Neural cell (in vitro differentiated cells): Measurements from ENCODE around the gene DNAJC7. TPM values are rescaled to one million over a fixed set of nuclear protein-coding genes. Genes with fewer than 3 reads are reported as not detected.
"Not testable (repeated sequence)": the region's sequence is repeated elsewhere in the genome, so short reads cannot be mapped to it uniquely, and the experiment has no call there.

ENCODE experiments used
- H2AFZ ChIP-seq: fragments of 200-600, 300-800 bp; sonication (generic), shearing (Covaris generic); 2 replicates; pipeline ENCODE4 v1.6.0; 2014; ENCODE audit warnings: low read depth, mild to moderate bottlenecking, antibody characterized with exemption, low read length, moderate library complexity
- H3F3A ChIP-seq: fragments of 200-600 bp; shearing (Covaris generic); 2 replicates; pipeline ENCODE4 v1.6.1; 2016; ENCODE audit warnings: mild to moderate bottlenecking, moderate library complexity, mixed read lengths, antibody characterized with exemption, low read length; ENCODE audit not compliant: insufficient read depth, poor library complexity, severe bottlenecking
- H3K27ac ChIP-seq: fragments of 200-600, 300-800 bp; sonication (generic), shearing (Covaris generic); 2 replicates; pipeline ENCODE4 v1.5.1; 2014; ENCODE audit warnings: mild to moderate bottlenecking, low read length, moderate library complexity
- H3K27me3 ChIP-seq: fragments of 300-800, 200-600 bp; sonication (generic), shearing (Covaris generic); 2 replicates; pipeline ENCODE4 v1.6.0; 2014; ENCODE audit warnings: mild to moderate bottlenecking, low read depth, low read length, moderate library complexity; ENCODE audit not compliant: insufficient read depth
- H3K36me3 ChIP-seq: fragments of 300-800, 200-600 bp; sonication (generic), shearing (Covaris generic); 2 replicates; pipeline ENCODE4 v1.5.1; 2014; ENCODE audit warnings: mild to moderate bottlenecking, antibody characterized with exemption, low read length, moderate library complexity; ENCODE audit not compliant: insufficient read depth
- H3K4me2 ChIP-seq: fragments of 300-800, 200-600 bp; sonication (generic), shearing (Covaris generic); 2 replicates; pipeline ENCODE4 v1.6.0; 2014; ENCODE audit warnings: mild to moderate bottlenecking, low read length
- H3K4me3 ChIP-seq: fragments of 300-800, 200-600 bp; sonication (generic), shearing (Covaris generic); 2 replicates; pipeline ENCODE4 v1.5.1; 2014; ENCODE audit warnings: mild to moderate bottlenecking, low read length, moderate library complexity
- H3K79me2 ChIP-seq: fragments of 200-600 bp; shearing (Covaris generic); replicated peaks from 2 replicates; pipeline ENCODE4 v1.6.0; 2014; ENCODE audit warnings: mild to moderate bottlenecking, low read length, moderate library complexity; ENCODE audit not compliant: insufficient read depth
- H3K9ac ChIP-seq: fragments of 300-800, 200-600 bp; sonication (generic), shearing (Covaris generic); 2 replicates; pipeline ENCODE4 v1.6.1; 2016; ENCODE audit warnings: mild to moderate bottlenecking, low read length, mixed read lengths
- H3K9me2 ChIP-seq: fragments of 200-600 bp; shearing (Covaris generic); 2 replicates; pipeline ENCODE4 v1.6.1; 2016; ENCODE audit warnings: mild to moderate bottlenecking, low read length, mixed read lengths; ENCODE audit not compliant: insufficient read depth
- H3K9me3 ChIP-seq: fragments of 200-600, 300-800 bp; sonication (generic), shearing (Covaris generic); 2 replicates; pipeline ENCODE4 v1.6.1; 2016; ENCODE audit warnings: mild to moderate bottlenecking, mixed run types, low read length, moderate library complexity, mixed read lengths
- H4K20me1 ChIP-seq: fragments of 200-600 bp; shearing (Covaris generic); 2 replicates; pipeline ENCODE4 v1.6.1; 2016; ENCODE audit warnings: mild to moderate bottlenecking, mixed run types; ENCODE audit not compliant: insufficient read depth
- EP300 ChIP-seq: fragments of 450-650 bp; conservative IDR thresholded peaks from 2 replicates; pipeline ENCODE4 v1.6.1; 2014; ENCODE audit warnings: antibody characterized with exemption, mild to moderate bottlenecking, moderate library complexity; ENCODE audit not compliant: poor library complexity, severe bottlenecking
- EZH2 ChIP-seq: fragments of 200-600, 300-800 bp; shearing (Covaris generic), sonication (generic); IDR thresholded peaks from 2 replicates; pipeline ENCODE4 v1.6.1; 2014; ENCODE audit warnings: antibody characterized with exemption, low read length, borderline replicate concordance, mild to moderate bottlenecking; ENCODE audit not compliant: insufficient read depth, poor library complexity, severe bottlenecking
- MXI1 ChIP-seq: fragments of 450-650 bp; conservative IDR thresholded peaks from 2 replicates; pipeline ENCODE4 v1.6.1; 2014; ENCODE audit warnings: antibody characterized with exemption, mild to moderate bottlenecking; ENCODE audit not compliant: poor library complexity, severe bottlenecking
- POLR2AphosphoS5 ChIP-seq: IDR thresholded peaks from 2 replicates; pipeline ENCODE4 v1.6.1; 2012
- RAD21 ChIP-seq: fragments of 450-650 bp; conservative IDR thresholded peaks from 2 replicates; pipeline ENCODE4 v1.6.1; 2014; ENCODE audit warnings: antibody characterized with exemption, mild to moderate bottlenecking, moderate library complexity
- SMC3 ChIP-seq: fragments of 450-650 bp; conservative IDR thresholded peaks from 2 replicates; pipeline ENCODE4 v1.6.1; 2014; ENCODE audit warnings: antibody characterized with exemption, mild to moderate bottlenecking, moderate library complexity; ENCODE audit not compliant: poor library complexity
- TAF1 ChIP-seq: IDR thresholded peaks from 2 replicates; pipeline ENCODE4 v1.6.1; 2012; ENCODE audit warnings: low read depth
- polyA plus RNA-seq: library from polyadenylated mRNA; depleted of rRNA; stranded (reverse); fragments of >200 nt; gene quantifications from 2 replicates; pipeline ENCODE4 v1.2.3, GENCODE V29; 2014
- TF ChIP-seq, protein P1 (sequence below): IDR thresholded peaks from 2 replicates; pipeline ENCODE4 v1.6.1; 2012; ENCODE audit warnings: borderline replicate concordance
- TF ChIP-seq, protein P2 (sequence below): fragments of 450-650 bp; IDR thresholded peaks from 2 replicates; pipeline ENCODE4 v1.5.1; 2014; ENCODE audit warnings: antibody characterized with exemption, mild to moderate bottlenecking, moderate library complexity; ENCODE audit not compliant: poor library complexity, severe bottlenecking

Gene DNAJC7
- polyA plus RNA-seq, 1 donor from 2014 or later: 126 TPM

DNA sequence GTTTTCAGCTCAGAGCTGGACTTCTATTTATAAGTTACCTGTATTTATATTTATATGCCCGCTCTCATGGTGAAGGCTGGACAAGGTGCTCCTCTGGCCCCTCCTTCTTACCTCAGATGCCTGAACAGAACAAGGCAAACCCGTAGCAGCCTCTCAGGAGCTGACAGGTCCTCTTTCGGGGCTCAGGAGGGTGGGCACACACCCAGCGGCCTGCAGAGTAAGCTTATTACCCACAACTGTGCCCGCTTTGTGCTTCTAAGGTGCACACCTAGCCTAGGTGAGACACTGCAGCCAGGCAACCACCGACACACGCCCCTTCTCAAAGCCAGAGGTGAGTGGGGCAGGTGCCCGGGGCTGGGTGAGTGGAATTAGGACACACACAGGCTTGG lies 7.9 kb upstream of the DNAJC7 start:
- TF ChIP-seq TAF1 (no peak), RAD21 (no peak), MXI1 (no peak), POLR2AphosphoS5 (no peak), EP300 (no peak), SMC3 (peak; percentile 52)
- TF ChIP-seq, protein P1, sequence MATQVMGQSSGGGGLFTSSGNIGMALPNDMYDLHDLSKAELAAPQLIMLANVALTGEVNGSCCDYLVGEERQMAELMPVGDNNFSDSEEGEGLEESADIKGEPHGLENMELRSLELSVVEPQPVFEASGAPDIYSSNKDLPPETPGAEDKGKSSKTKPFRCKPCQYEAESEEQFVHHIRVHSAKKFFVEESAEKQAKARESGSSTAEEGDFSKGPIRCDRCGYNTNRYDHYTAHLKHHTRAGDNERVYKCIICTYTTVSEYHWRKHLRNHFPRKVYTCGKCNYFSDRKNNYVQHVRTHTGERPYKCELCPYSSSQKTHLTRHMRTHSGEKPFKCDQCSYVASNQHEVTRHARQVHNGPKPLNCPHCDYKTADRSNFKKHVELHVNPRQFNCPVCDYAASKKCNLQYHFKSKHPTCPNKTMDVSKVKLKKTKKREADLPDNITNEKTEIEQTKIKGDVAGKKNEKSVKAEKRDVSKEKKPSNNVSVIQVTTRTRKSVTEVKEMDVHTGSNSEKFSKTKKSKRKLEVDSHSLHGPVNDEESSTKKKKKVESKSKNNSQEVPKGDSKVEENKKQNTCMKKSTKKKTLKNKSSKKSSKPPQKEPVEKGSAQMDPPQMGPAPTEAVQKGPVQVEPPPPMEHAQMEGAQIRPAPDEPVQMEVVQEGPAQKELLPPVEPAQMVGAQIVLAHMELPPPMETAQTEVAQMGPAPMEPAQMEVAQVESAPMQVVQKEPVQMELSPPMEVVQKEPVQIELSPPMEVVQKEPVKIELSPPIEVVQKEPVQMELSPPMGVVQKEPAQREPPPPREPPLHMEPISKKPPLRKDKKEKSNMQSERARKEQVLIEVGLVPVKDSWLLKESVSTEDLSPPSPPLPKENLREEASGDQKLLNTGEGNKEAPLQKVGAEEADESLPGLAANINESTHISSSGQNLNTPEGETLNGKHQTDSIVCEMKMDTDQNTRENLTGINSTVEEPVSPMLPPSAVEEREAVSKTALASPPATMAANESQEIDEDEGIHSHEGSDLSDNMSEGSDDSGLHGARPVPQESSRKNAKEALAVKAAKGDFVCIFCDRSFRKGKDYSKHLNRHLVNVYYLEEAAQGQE: no peak
- no peak overlapping the region for H3K4me2 ChIP-seq
- H3K9me2 ChIP-seq: no peaks in the 10 kb centered on the region
- H3K36me3 ChIP-seq: no peaks in the 10 kb centered on the region
- no peak overlapping the region for H3K9ac ChIP-seq
- H3K9me3 ChIP-seq: no peaks in the 10 kb centered on the region
- H2AFZ ChIP-seq: no peak overlapping the region
- no peaks in the 10 kb centered on the region for H4K20me1 ChIP-seq
- no peaks in the 10 kb centered on the region for H3F3A ChIP-seq
- peaks cover 12% of the 10 kb centered on the region for H3K79me2 ChIP-seq
- no peak overlapping the region for H3K4me3 ChIP-seq
- H3K27ac ChIP-seq: no peak overlapping the region
- H3K27me3 ChIP-seq: no peaks in the 10 kb centered on the region

DNA sequence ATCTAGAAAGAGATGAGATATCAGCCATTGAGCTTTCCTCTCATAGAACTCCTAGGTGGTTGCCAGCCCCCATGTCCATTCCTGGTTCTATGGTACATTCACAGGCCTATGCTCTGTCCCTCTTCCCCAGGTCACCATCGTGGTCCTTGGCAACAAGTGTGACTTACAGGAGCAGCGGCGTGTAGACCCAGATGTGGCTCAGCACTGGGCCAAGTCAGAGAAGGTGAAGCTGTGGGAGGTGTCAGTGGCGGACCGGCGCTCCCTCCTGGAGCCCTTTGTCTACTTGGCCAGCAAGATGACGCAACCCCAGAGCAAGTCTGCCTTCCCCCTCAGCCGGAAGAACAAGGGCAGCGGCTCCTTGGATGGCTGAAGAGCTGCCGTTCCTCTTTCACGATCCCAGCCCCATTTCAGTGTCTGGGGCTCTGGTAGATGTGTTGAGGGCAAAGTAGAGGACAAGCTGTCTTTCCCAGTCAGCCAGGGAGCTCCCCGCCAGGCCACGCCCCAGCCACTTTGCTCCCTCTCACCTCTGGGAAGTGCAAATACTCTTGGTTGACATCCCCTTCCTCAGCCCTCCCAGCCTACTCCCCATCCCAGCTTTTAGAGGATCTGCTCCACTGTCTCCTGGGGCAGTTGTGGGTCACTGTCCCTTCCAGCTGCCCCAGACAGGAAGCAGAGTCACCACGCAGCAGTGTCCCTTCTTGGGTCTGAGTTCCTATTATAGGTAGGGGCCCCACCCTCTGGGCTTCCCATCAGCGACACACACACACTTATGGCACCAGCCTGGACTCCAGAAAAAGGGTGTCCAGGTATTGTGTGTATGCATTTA lies 6.5 kb upstream of the DNAJC7 start:
- peaks cover 19% of the 10 kb centered on the region for H3K79me2 ChIP-seq
- H3K27ac ChIP-seq: no peak overlapping the region

DNA sequence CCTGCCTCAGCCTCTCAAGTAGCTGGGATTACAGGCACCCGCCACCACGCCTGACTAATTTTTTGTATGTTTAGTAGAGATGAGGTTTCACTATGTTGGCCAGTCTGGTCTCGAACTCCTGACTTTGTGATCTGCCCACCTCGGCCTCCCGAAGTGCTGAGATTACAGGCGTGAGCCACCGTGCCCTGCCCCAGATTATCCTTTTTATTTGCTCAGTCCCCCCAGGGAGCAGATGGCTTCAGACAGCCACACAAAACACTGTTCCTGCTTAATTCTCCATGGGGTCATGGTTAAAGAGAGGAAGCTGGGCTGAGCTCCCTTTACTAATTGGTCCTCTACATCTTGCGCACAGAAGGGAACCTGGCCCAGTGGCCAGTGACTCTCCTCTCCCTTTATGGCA lies 3.6 kb upstream of the DNAJC7 start:
- not testable (repeated sequence) for H3K9me2 ChIP-seq, H4K20me1 ChIP-seq, H2AFZ ChIP-seq, H3F3A ChIP-seq, H3K27me3 ChIP-seq, H3K36me3 ChIP-seq, H3K9me3 ChIP-seq
- Histone ChIP-seq H3K27ac (peak overlapping the region; percentile 81), H3K9ac (peak overlapping the region; percentile 96), H3K4me2 (peak overlapping the region; percentile 96), H3K79me2 (peaks cover 29% of the 10 kb centered on the region), H3K4me3 (peak overlapping the region; percentile 99)

More for the DNA sequence above, 6.5 kb upstream of the DNAJC7 start:
- Histone ChIP-seq H4K20me1 (no peaks in the 10 kb centered on the region), H3K27me3 (no peaks in the 10 kb centered on the region), H3F3A (no peaks in the 10 kb centered on the region), H3K9me3 (no peaks in the 10 kb centered on the region), H3K4me3 (no peak overlapping the region), H3K9me2 (no peaks in the 10 kb centered on the region), H3K9ac (no peak overlapping the region), H3K4me2 (no peak overlapping the region), H3K36me3 (no peaks in the 10 kb centered on the region), H2AFZ (no peak overlapping the region)
- TF ChIP-seq TAF1 (no peak), EZH2 (no peak), EP300 (no peak), SMC3 (no peak), POLR2AphosphoS5 (no peak), RAD21 (no peak), MXI1 (no peak)
- TF ChIP-seq, protein P2, sequence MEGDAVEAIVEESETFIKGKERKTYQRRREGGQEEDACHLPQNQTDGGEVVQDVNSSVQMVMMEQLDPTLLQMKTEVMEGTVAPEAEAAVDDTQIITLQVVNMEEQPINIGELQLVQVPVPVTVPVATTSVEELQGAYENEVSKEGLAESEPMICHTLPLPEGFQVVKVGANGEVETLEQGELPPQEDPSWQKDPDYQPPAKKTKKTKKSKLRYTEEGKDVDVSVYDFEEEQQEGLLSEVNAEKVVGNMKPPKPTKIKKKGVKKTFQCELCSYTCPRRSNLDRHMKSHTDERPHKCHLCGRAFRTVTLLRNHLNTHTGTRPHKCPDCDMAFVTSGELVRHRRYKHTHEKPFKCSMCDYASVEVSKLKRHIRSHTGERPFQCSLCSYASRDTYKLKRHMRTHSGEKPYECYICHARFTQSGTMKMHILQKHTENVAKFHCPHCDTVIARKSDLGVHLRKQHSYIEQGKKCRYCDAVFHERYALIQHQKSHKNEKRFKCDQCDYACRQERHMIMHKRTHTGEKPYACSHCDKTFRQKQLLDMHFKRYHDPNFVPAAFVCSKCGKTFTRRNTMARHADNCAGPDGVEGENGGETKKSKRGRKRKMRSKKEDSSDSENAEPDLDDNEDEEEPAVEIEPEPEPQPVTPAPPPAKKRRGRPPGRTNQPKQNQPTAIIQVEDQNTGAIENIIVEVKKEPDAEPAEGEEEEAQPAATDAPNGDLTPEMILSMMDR: no peak
- TF ChIP-seq, protein P1: no peak
